ENCODE results near the gene CDC25A.

DNA sequence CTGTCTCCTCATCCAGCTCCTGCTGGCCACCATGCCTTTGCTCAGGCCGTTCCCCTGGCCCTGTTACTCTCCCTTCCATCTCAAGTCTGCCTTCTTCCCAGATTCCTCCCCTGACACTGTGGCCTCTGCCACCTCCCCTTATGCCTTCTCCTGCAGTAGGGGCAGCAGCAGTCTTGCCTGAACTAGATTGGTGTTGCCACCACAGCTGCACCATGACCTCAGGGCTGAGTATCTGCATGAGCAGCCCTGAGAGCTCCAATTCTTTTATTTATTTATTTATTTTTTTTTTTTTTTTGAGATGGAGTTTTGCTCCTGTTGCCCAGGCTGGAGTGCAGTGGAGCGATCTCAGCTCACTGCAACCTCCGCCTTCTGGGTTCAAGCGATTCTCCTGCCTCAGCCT, 21.2 kb upstream of the CDC25A start:
- TF ChIP-seq ZNF549 (CRISPR knock-in tag; IDR thresholded peaks at IDR 0.05) (no peak), CAMTA2 (CRISPR knock-in tag; IDR thresholded peaks at IDR 0.05; ENCODE audit: borderline replicate concordance) (no peak), ZNF839 (CRISPR knock-in tag; IDR thresholded peaks at IDR 0.05; ENCODE audit: borderline replicate concordance) (no peak), TAF1 (CRISPR knock-in tag; IDR thresholded peaks at IDR 0.05) (no peak), NFYB (CRISPR knock-in tag; IDR thresholded peaks at IDR 0.05) (no peak), JUNB (CRISPR knock-in tag; IDR thresholded peaks at IDR 0.05; ENCODE audit: borderline replicate concordance) (no peak), FOXA1 (IDR thresholded peaks at IDR 0.05) (no peak), FOXA1 (CRISPR knock-in tag; IDR thresholded peaks at IDR 0.05) (no peak), RAD21 (CRISPR knock-in tag; IDR thresholded peaks at IDR 0.05) (no peak), HOXA7 (CRISPR knock-in tag; IDR thresholded peaks at IDR 0.05) (no peak)
- TF ChIP-seq, protein P1, sequence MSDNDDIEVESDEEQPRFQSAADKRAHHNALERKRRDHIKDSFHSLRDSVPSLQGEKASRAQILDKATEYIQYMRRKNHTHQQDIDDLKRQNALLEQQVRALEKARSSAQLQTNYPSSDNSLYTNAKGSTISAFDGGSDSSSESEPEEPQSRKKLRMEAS (IDR thresholded peaks at IDR 0.05): no peak
- TF ChIP-seq, protein P2, sequence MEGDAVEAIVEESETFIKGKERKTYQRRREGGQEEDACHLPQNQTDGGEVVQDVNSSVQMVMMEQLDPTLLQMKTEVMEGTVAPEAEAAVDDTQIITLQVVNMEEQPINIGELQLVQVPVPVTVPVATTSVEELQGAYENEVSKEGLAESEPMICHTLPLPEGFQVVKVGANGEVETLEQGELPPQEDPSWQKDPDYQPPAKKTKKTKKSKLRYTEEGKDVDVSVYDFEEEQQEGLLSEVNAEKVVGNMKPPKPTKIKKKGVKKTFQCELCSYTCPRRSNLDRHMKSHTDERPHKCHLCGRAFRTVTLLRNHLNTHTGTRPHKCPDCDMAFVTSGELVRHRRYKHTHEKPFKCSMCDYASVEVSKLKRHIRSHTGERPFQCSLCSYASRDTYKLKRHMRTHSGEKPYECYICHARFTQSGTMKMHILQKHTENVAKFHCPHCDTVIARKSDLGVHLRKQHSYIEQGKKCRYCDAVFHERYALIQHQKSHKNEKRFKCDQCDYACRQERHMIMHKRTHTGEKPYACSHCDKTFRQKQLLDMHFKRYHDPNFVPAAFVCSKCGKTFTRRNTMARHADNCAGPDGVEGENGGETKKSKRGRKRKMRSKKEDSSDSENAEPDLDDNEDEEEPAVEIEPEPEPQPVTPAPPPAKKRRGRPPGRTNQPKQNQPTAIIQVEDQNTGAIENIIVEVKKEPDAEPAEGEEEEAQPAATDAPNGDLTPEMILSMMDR (CRISPR knock-in tag; IDR thresholded peaks at IDR 0.05): no peak
- TF ChIP-seq, protein P3, sequence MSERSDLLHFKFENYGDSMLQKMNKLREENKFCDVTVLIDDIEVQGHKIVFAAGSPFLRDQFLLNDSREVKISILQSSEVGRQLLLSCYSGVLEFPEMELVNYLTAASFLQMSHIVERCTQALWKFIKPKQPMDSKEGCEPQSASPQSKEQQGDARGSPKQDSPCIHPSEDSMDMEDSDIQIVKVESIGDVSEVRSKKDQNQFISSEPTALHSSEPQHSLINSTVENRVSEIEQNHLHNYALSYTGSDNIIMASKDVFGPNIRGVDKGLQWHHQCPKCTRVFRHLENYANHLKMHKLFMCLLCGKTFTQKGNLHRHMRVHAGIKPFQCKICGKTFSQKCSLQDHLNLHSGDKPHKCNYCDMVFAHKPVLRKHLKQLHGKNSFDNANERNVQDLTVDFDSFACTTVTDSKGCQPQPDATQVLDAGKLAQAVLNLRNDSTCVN (CRISPR knock-in tag; IDR thresholded peaks at IDR 0.05; ENCODE audit: borderline replicate concordance): no peak
- TF ChIP-seq, protein P4, sequence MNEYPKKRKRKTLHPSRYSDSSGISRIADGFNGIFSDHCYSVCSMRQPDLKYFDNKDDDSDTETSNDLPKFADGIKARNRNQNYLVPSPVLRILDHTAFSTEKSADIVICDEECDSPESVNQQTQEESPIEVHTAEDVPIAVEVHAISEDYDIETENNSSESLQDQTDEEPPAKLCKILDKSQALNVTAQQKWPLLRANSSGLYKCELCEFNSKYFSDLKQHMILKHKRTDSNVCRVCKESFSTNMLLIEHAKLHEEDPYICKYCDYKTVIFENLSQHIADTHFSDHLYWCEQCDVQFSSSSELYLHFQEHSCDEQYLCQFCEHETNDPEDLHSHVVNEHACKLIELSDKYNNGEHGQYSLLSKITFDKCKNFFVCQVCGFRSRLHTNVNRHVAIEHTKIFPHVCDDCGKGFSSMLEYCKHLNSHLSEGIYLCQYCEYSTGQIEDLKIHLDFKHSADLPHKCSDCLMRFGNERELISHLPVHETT (CRISPR knock-in tag; conservative IDR thresholded peaks at IDR 0.05): no peak
